Measurements from ENCODE around the gene PTP4A2. TPM values are rescaled to one million over a fixed set of nuclear protein-coding genes. Genes with fewer than 3 reads are reported as not detected.
A peak's percentile ranks its signal among the peaks of the same experiment; 100 is the strongest.

PTP4A2 gene
- total and polyA plus RNA-seq, 10 of the 15 experiments (the other 5 are each of a cell fraction or from before 2014, with no cell fraction given): 180 to 909 (median 375) TPM

DNA sequence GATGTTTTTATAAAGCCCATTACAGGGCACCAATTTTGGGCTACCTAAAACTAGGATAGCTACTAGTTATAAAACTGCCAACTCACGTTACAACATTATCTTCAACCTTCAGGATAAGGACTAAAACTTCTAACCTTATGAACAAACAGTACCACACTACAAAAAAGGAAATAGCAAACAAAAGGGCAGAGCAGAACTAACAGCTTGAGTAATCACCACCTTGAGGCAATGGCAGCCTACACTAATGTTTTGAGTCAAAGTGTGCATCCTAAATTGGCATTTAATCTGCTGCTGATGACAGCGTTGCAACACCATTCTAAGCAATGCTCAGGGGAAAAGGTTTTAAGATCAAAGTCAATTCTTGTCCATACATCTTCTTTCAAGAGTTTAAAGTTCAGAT is 27.2 kb downstream of the PTP4A2 start (continued):
- TF ChIP-seq CHD2 (IDR thresholded peaks at IDR 0.05; ENCODE audit: borderline replicate concordance, low read depth, low read length) (no peak), NR2F1 (conservative IDR thresholded peaks at IDR 0.05) (0 out of 2 replicates have a peak, but pooled peaks have one; percentile 20), MYC (IDR thresholded peaks at IDR 0.05; ENCODE audit: insufficient read depth, insufficient read length, insufficient replicate concordance, low read length, severe bottlenecking) (no peak), IKZF1 (conservative IDR thresholded peaks at IDR 0.05) (no peak), MTA2 (IDR thresholded peaks at IDR 0.05; ENCODE audit: low read depth) (peak; percentile 78), SIN3A (IDR thresholded peaks at IDR 0.05; ENCODE audit: low read depth, low read length) (no peak), JUND (IDR thresholded peaks at IDR 0.05; ENCODE audit: low read depth, low read length) (no peak), MXI1 (IDR thresholded peaks at IDR 0.05; ENCODE audit: low read depth, low read length) (no peak), NBN (IDR thresholded peaks at IDR 0.05) (no peak), KDM1A (IDR thresholded peaks at IDR 0.05; ENCODE audit: borderline replicate concordance) (no peak), SMC3 (IDR thresholded peaks at IDR 0.05; ENCODE audit: borderline replicate concordance, low read length) (no peak), FOXK2 (IDR thresholded peaks at IDR 0.05) (no peak), ZNF274 (IDR thresholded peaks at IDR 0.05; ENCODE audit: insufficient read depth, insufficient read length) (no peak), JUNB (IDR thresholded peaks at IDR 0.05) (peak; percentile 82), CHD1 (IDR thresholded peaks at IDR 0.05; ENCODE audit: low read depth, low read length) (no peak)
- TF ChIP-seq, protein P1, sequence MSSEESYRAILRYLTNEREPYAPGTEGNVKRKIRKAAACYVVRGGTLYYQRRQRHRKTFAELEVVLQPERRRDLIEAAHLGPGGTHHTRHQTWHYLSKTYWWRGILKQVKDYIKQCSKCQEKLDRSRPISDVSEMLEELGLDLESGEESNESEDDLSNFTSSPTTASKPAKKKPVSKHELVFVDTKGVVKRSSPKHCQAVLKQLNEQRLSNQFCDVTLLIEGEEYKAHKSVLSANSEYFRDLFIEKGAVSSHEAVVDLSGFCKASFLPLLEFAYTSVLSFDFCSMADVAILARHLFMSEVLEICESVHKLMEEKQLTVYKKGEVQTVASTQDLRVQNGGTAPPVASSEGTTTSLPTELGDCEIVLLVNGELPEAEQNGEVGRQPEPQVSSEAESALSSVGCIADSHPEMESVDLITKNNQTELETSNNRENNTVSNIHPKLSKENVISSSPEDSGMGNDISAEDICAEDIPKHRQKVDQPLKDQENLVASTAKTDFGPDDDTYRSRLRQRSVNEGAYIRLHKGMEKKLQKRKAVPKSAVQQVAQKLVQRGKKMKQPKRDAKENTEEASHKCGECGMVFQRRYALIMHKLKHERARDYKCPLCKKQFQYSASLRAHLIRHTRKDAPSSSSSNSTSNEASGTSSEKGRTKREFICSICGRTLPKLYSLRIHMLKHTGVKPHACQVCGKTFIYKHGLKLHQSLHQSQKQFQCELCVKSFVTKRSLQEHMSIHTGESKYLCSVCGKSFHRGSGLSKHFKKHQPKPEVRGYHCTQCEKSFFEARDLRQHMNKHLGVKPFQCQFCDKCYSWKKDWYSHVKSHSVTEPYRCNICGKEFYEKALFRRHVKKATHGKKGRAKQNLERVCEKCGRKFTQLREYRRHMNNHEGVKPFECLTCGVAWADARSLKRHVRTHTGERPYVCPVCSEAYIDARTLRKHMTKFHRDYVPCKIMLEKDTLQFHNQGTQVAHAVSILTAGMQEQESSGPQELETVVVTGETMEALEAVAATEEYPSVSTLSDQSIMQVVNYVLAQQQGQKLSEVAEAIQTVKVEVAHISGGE (CRISPR knock-in tag; IDR thresholded peaks at IDR 0.05): no peak
- TF ChIP-seq, protein P2, sequence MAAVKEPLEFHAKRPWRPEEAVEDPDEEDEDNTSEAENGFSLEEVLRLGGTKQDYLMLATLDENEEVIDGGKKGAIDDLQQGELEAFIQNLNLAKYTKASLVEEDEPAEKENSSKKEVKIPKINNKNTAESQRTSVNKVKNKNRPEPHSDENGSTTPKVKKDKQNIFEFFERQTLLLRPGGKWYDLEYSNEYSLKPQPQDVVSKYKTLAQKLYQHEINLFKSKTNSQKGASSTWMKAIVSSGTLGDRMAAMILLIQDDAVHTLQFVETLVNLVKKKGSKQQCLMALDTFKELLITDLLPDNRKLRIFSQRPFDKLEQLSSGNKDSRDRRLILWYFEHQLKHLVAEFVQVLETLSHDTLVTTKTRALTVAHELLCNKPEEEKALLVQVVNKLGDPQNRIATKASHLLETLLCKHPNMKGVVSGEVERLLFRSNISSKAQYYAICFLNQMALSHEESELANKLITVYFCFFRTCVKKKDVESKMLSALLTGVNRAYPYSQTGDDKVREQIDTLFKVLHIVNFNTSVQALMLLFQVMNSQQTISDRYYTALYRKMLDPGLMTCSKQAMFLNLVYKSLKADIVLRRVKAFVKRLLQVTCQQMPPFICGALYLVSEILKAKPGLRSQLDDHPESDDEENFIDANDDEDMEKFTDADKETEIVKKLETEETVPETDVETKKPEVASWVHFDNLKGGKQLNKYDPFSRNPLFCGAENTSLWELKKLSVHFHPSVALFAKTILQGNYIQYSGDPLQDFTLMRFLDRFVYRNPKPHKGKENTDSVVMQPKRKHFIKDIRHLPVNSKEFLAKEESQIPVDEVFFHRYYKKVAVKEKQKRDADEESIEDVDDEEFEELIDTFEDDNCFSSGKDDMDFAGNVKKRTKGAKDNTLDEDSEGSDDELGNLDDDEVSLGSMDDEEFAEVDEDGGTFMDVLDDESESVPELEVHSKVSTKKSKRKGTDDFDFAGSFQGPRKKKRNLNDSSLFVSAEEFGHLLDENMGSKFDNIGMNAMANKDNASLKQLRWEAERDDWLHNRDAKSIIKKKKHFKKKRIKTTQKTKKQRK (IDR thresholded peaks at IDR 0.05; ENCODE audit: low read depth, low read length): no peak
- TF ChIP-seq, protein P3, sequence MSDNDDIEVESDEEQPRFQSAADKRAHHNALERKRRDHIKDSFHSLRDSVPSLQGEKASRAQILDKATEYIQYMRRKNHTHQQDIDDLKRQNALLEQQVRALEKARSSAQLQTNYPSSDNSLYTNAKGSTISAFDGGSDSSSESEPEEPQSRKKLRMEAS (IDR thresholded peaks at IDR 0.05; ENCODE audit: low read depth, low read length): no peak
- TF ChIP-seq, protein P4, sequence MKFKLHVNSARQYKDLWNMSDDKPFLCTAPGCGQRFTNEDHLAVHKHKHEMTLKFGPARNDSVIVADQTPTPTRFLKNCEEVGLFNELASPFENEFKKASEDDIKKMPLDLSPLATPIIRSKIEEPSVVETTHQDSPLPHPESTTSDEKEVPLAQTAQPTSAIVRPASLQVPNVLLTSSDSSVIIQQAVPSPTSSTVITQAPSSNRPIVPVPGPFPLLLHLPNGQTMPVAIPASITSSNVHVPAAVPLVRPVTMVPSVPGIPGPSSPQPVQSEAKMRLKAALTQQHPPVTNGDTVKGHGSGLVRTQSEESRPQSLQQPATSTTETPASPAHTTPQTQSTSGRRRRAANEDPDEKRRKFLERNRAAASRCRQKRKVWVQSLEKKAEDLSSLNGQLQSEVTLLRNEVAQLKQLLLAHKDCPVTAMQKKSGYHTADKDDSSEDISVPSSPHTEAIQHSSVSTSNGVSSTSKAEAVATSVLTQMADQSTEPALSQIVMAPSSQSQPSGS (IDR thresholded peaks at IDR 0.05; ENCODE audit: low read length): peak; percentile 70
- TF ChIP-seq, protein P5, sequence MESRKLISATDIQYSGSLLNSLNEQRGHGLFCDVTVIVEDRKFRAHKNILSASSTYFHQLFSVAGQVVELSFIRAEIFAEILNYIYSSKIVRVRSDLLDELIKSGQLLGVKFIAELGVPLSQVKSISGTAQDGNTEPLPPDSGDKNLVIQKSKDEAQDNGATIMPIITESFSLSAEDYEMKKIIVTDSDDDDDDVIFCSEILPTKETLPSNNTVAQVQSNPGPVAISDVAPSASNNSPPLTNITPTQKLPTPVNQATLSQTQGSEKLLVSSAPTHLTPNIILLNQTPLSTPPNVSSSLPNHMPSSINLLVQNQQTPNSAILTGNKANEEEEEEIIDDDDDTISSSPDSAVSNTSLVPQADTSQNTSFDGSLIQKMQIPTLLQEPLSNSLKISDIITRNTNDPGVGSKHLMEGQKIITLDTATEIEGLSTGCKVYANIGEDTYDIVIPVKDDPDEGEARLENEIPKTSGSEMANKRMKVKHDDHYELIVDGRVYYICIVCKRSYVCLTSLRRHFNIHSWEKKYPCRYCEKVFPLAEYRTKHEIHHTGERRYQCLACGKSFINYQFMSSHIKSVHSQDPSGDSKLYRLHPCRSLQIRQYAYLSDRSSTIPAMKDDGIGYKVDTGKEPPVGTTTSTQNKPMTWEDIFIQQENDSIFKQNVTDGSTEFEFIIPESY (IDR thresholded peaks at IDR 0.05): no peak
- TF ChIP-seq, protein P6, sequence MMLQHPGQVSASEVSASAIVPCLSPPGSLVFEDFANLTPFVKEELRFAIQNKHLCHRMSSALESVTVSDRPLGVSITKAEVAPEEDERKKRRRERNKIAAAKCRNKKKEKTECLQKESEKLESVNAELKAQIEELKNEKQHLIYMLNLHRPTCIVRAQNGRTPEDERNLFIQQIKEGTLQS (IDR thresholded peaks at IDR 0.05; ENCODE audit: borderline replicate concordance, extremely low read depth, low read depth, low read length): no peak

Data from GM12878 (cell line).